ENCODE data around the gene TUBB4B.
"Not testable (repeated sequence)": the region's sequence is repeated elsewhere in the genome, so short reads cannot be mapped to it uniquely, and the experiment has no call there.

TUBB4B gene

DNA sequence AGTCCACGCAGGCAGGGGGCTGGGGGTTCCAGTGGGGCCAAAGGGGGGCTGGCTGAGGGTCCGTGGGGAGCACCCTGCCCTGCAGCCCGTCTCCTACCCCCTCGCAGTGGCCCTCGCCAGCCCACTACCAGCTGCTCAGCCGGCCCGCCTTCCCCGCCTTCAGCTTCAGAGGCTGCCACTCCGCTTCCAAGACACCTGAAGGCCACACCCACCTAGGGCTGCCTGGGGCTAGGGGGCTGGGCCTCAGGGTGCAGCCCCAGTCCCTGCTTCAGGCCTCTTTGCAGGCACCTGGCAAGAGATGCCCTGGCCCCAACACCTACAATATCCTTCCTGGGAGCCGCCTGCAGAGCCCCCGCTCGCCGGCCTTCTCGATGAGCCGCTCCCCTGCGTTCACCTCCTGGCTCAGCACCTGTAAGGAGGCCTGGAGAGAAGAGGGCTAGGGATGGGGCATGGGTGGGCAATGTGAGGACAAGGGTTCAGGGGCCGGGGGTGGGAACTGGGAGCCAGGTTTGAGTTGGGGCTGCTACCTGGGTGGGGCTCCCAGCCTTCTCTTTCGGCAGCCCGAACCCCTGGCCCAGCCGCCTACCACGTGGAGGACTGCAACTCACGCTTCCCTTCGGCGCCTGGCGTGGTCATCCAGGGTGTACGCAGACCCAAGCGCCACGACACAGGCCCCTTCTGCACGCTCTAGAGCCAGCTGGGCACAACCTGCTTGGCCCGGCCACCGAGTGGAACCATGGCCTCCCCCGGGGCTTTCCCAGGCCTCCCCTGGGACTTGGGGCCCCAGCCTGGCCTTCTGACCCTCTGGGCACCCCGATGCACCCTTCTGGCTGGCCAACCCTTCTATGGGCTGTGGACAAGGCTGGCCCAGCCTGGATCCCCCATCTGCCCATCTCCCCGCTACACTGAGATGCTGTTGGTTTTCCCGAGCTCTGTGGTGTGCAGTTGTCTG lies 11.7 kb downstream of the TUBB4B start:
- H3K27ac Mint-ChIP-seq: no peak overlapping the region
- H3K9me3 Mint-ChIP-seq: no peaks in the 10 kb centered on the region
- peaks cover 18 to 32% of the 10 kb centered on the region in 2 donors for H3K4me1 Mint-ChIP-seq
- H3K4me3 Mint-ChIP-seq: no peak overlapping the region
- DNase-seq (no peak), ATAC-seq (replicated peaks) (no peak)
- peaks cover 0 to 8% of the 10 kb centered on the region in 2 donors for H3K36me3 Mint-ChIP-seq
- no peaks in the 10 kb centered on the region for H3K27me3 Mint-ChIP-seq

GRCh38 chr9:137253717-137254623 lies 12.9 kb downstream of the TUBB4B start:
- Mint-ChIP-seq H3K4me1 (peaks cover 18 to 32% of the 10 kb centered on the region in 2 donors), H3K27me3 (no peaks in the 10 kb centered on the region), H3K4me3 (peak overlapping the region; percentile 82), H3K9me3 (no peaks in the 10 kb centered on the region), H3K36me3 (peaks cover 0 to 8% of the 10 kb centered on the region in 2 donors), H3K27ac (peak overlapping the region; percentile 84)
- ATAC-seq (replicated peaks) (no peak), DNase-seq (no peak)

- peaks cover 0 to 8% of the 10 kb centered on the region in 2 donors for H3K36me3 Mint-ChIP-seq
- peak; percentile 92 for DNase-seq
- H3K4me3 Mint-ChIP-seq: peak within 1 kb of the TSS; percentile 82
- peak within 1 kb of the TSS; percentile 84 for H3K27ac Mint-ChIP-seq
- no peaks in the 10 kb centered on the region for H3K27me3 Mint-ChIP-seq
- ATAC-seq (replicated peaks): peak; percentile 87 to 94
- H3K9me3 Mint-ChIP-seq: no peaks in the 10 kb centered on the region
- H3K4me1 Mint-ChIP-seq: peaks cover 18 to 32% of the 10 kb centered on the region in 2 donors
Measured at GRCh38 chr9:137254624-137255447, 13.7 kb downstream of the TUBB4B start, which contains the start of gene NELFB. Gene NELFB (plus strand): TSS chr9:137255327.

- DNase-seq (no peak), ATAC-seq (replicated peaks) (peak; percentile 54 to 62)
- Mint-ChIP-seq H3K4me3 (peak overlapping the region; percentile 81 to 82), H3K27me3 (no peaks in the 10 kb centered on the region), H3K36me3 (peaks cover 0 to 8% of the 10 kb centered on the region in 2 donors), H3K9me3 (no peaks in the 10 kb centered on the region), H3K4me1 (peaks cover 18 to 32% of the 10 kb centered on the region in 2 donors), H3K27ac (peak overlapping the region; percentile 77)
Measured at GRCh38 chr9:137255448-137256114, 14.5 kb downstream of the TUBB4B start.

DNA sequence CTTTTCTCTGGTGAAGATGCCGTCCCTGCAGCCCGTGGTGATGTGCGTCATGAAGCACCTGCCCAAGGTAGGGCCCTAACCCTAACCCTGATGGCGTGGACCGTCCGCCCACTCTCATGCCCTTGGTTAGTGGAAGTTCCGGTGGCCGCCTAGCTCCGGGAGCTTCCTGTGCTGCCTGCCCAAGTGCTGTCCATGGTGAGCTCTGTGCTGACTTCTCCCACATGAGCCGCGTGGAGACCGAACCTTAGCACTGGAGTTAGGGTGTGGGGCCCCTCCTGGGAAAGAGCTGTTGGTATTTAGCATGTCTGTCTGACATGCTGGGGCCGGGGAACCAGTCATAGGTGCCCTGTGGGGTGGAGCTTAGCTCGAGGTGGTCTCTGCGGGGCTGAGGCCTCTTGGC lies 15.3 kb downstream of the TUBB4B start:
- no peak for ATAC-seq (replicated peaks)
- Mint-ChIP-seq H3K4me3 (peak overlapping the region; percentile 81 to 82), H3K27me3 (no peaks in the 10 kb centered on the region), H3K36me3 (peaks cover under 1 to 8% of the 10 kb centered on the region in 2 donors), H3K27ac (peak overlapping the region; percentile 42), H3K9me3 (no peaks in the 10 kb centered on the region), H3K4me1 (peaks cover 18 to 28% of the 10 kb centered on the region in 2 donors)
- no peak for DNase-seq

- no peak overlapping the region for H3K27ac Mint-ChIP-seq
- H3K36me3 Mint-ChIP-seq: peaks cover 5 to 12% of the 10 kb centered on the region in 2 donors
- no peaks in the 10 kb centered on the region for H3K9me3 Mint-ChIP-seq
- no peak for DNase-seq
- ATAC-seq (replicated peaks): no peak
- no peaks in the 10 kb centered on the region for H3K27me3 Mint-ChIP-seq
- peaks cover 21 to 33% of the 10 kb centered on the region in 2 donors for H3K4me1 Mint-ChIP-seq
- peak overlapping the region; percentile 29 to 48 for H3K4me3 Mint-ChIP-seq
Measured at GRCh38 chr9:137256856-137257255, 15.8 kb downstream of the TUBB4B start.

GRCh38 chr9:137262173-137262908 lies 21.3 kb downstream of the TUBB4B start:
- H3K9me3 Mint-ChIP-seq; H3K27me3 Mint-ChIP-seq; ATAC-seq (replicated peaks); H3K27ac Mint-ChIP-seq; DNase-seq; H3K4me3 Mint-ChIP-seq: not testable (repeated sequence)
- H3K36me3 Mint-ChIP-seq: peaks cover 18 to 26% of the 10 kb centered on the region in 2 donors
- peaks cover 3 to 15% of the 10 kb centered on the region in 2 donors for H3K4me1 Mint-ChIP-seq

- H3K27ac Mint-ChIP-seq: no peak overlapping the region
- peaks cover 24 to 32% of the 10 kb centered on the region in 2 donors for H3K36me3 Mint-ChIP-seq
- DNase-seq (no peak), ATAC-seq (replicated peaks) (no peak)
- no peaks in the 10 kb centered on the region for H3K9me3 Mint-ChIP-seq
- H3K27me3 Mint-ChIP-seq: no peaks in the 10 kb centered on the region
- H3K4me3 Mint-ChIP-seq: no peak overlapping the region
- peaks cover 6 to 20% of the 10 kb centered on the region in 2 donors for H3K4me1 Mint-ChIP-seq
Measured at GRCh38 chr9:137262909-137263285, 21.8 kb downstream of the TUBB4B start.

DNA sequence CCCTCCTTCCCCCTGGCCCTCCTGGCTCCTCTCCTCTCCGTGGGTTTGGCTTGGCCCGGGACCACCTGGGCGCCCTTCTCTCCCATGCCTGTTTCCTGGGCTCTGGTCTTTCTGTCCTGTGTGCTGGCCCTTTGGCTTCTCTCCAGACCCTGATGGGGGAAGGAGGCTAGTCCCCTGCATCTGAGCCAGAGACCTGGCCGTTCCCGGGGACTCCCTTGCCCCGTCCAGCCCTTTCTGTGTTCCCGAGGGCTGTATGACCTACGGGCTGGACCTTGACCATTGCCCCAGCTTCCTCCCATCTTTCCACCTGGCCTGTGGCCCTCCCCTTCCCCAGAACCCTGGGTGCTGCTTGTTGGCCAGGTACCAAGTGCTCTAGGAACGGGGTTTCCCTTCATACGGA lies 22.4 kb downstream of the TUBB4B start:
- H3K36me3 Mint-ChIP-seq: peaks cover 30 to 38% of the 10 kb centered on the region in 2 donors
- no peak overlapping the region for H3K4me3 Mint-ChIP-seq
- DNase-seq: no peak

DNA sequence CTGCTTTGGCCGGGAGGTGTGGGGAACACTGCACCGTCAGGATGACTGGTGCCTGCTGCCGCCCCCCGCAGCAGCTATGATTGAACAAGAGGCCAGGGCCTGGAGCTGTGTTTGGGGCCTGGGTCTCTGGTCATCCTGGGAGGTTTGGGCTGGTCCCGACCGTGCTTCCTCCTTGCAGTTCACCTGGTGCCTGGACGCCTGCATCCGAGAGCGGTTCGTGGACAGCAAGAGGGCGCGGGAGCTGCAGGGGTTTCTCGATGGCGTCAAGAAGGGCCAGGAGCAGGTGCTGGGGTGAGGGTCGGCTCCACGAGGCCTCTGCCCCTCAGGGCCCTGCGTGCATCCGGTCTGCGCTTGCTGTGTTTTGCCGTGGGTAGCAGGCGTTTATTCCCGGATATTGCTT lies 23.0 kb downstream of the TUBB4B start:
- ATAC-seq (replicated peaks) (no peak), DNase-seq (no peak)
- peaks cover 15 to 31% of the 10 kb centered on the region in 2 donors for H3K4me1 Mint-ChIP-seq
- H3K27me3 Mint-ChIP-seq: no peaks in the 10 kb centered on the region
- H3K36me3 Mint-ChIP-seq: peaks cover 34 to 43% of the 10 kb centered on the region in 2 donors
- no peaks in the 10 kb centered on the region for H3K9me3 Mint-ChIP-seq
- H3K4me3 Mint-ChIP-seq: no peak overlapping the region
- H3K27ac Mint-ChIP-seq: no peak overlapping the region

More for the DNA sequence above, 22.4 kb downstream of the TUBB4B start:
- H3K9me3 Mint-ChIP-seq: no peaks in the 10 kb centered on the region
- H3K4me1 Mint-ChIP-seq: peaks cover 11 to 26% of the 10 kb centered on the region in 2 donors
- ATAC-seq (replicated peaks): no peak
- peak overlapping the region; percentile 43 for H3K27ac Mint-ChIP-seq
- no peaks in the 10 kb centered on the region for H3K27me3 Mint-ChIP-seq

- Mint-ChIP-seq H3K9me3 (no peaks in the 10 kb centered on the region), H3K36me3 (peaks cover 43 to 53% of the 10 kb centered on the region in 2 donors), H3K4me1 (peaks cover 21 to 38% of the 10 kb centered on the region in 2 donors), H3K4me3 (no peak overlapping the region), H3K27me3 (no peaks in the 10 kb centered on the region), H3K27ac (peak overlapping the region; percentile 59)
- DNase-seq: no peak
- ATAC-seq (replicated peaks): no peak
Measured at GRCh38 chr9:137265496-137266161, 24.5 kb downstream of the TUBB4B start.

DNA sequence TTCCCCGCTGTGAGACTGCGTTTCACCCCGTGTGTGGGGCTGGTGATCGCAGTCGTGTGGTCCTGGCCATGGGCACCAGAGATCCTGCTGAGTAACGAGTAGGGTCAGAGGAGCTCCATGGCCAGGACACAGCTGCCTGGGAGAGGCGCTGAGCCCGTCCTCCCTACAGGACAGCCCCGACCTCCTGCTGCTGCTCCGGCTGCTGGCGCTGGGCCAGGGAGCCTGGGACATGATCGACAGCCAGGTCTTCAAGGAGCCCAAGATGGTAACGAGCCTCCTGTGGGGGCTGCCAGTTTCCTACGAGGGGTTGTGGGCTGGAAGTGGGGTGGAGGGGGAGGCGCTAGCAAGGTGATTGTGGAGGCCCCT lies 25.1 kb downstream of the TUBB4B start:
- Mint-ChIP-seq H3K27ac (no peak overlapping the region), H3K4me1 (peaks cover 21 to 41% of the 10 kb centered on the region in 2 donors), H3K9me3 (no peaks in the 10 kb centered on the region), H3K27me3 (no peaks in the 10 kb centered on the region), H3K4me3 (no peak overlapping the region), H3K36me3 (peaks cover 46 to 57% of the 10 kb centered on the region in 2 donors)
- DNase-seq: no peak
- ATAC-seq (replicated peaks): no peak

All from stimulated activated naive B cell treated with anti-CD40 and anti-IgM and Interleukin-4, amounts not matched to agents 10 μg/mL and 1 μg/mL and 100 μg/mL, for 72 hours (primary cell).